Effector CD4-positive, alpha-beta T cell (primary cell): ENCODE results near the gene SIM2.

Experiments
- DNase-seq: peaks from one replicate; pipeline ENCODE4 v3.0.0-alpha.2; 2020

The SIM2 gene

DNA sequence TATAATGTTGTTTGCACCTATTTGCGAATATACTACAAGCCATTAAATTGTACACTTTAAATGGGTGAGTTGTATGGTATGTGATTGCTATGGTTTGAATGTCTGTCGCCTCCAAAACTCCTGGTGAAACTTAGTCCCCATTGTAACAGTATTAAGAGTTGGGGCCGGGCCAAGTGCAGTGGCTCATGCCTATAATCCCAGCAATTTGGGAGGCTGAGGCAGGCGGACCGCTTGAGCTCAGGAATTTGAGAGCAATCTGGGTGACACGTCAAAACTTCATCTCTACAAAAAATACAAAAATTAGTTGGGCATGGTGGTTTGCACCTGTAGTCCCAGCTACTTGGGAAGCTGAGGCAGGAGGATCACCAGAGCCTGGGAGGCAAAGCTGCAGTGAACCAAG, 12.0 kb upstream of the SIM2 start:
- DNase-seq, result no peak

DNA sequence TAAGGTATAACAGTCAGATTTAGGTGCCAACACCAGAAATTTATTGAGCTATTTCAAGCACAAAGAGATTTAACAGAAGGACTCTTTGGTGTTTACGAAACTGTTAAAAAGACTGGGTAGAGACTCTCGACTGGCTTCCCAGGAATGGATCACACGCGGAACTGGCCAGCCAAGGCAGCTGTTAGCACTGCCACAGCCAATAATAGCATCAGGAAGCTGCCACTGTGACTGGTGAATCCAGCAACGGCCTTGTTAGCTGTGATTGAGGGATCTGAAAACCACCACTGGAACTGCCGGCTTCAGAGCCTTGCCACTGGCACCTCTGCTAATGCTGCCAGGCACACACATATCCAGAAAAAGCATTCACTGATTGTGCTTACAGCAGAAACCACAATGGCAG, 10.6 kb upstream of the SIM2 start:
- no peak for DNase-seq

DNA sequence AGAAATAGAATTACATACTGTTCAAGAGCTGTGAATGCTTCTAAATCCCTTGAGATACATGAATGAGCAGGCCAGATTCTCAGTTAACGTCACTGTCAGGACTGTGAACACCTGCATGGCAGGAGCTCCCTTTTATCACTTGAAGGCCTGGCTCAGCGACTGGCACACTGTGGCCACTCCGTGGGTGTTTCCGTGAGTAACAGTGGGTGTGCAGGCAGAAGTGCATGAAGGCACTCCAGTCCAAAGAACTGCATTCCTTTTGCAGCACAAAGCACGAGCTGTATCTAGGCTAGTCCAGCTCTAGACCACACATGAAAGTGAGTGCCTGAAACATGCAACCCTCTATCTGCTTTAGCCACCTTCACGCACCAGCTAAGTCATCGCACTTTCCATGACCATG, 9.6 kb upstream of the SIM2 start:
- no peak for DNase-seq

DNA sequence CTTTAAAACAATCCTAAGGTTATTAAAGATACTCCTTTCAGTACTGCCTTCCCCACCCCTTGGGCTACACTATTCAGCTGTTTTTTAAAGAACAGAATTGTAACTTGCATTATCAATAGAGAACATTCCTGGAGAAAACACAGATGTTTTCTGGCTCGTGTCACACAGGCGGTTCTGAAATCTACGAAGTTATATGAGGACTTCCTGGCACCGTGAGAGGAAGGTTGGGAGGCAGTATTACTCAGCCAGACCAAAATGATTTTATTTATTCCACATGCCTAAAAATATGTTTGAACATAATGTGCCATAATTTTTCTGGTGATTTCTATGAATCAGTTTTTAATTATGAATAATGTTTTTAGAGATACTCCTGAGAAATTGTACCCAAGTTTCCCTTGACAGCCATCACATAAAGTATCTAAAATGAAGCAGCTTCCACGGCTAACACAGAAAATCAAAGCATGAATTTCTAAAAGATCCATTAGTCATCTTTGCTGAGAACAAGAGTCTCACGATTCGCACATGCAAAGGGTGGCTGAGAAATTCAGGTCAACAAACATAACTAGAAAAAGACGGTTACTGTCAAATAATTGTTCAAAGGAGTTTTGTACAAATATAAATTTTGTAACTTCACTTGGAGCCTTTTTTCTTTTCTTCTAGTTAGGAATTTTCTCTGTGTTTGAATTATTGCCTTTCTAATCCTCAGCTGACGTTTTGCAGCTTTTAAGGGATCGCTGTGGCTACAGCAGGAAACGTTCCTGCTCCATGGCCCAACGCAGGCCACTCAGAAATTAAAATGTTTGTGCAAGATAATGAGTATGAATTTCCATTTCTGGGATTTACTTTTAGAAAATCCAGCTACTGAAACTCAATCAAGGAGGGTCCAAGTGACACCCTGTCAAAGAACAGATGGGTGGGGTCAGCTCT, 8.0 kb upstream of the SIM2 start:
- no peak for DNase-seq

DNA sequence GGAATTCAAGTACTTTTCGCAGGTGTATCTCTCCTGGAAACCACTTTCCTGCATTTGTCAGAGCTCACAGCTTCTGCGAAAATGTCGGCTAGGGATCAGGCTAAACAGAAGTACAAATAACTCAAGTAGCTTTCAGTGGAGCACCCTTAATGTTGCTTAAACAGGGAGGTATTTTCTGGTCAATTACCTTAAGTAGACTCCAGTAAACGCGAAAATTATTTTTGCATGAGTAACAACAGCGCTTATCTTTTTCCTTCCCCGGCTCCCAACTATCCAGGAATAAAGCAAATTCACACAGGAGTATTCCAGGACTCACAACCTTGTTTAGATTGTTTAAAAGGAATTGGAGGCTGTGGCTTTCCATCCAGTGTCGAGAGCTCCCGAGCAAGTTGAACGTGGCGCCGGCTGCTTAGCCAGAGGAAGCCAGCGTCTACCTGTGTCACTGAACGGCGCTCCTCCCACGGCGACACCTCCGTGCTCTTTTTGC, 7.3 kb upstream of the SIM2 start:
- no peak for DNase-seq

DNA sequence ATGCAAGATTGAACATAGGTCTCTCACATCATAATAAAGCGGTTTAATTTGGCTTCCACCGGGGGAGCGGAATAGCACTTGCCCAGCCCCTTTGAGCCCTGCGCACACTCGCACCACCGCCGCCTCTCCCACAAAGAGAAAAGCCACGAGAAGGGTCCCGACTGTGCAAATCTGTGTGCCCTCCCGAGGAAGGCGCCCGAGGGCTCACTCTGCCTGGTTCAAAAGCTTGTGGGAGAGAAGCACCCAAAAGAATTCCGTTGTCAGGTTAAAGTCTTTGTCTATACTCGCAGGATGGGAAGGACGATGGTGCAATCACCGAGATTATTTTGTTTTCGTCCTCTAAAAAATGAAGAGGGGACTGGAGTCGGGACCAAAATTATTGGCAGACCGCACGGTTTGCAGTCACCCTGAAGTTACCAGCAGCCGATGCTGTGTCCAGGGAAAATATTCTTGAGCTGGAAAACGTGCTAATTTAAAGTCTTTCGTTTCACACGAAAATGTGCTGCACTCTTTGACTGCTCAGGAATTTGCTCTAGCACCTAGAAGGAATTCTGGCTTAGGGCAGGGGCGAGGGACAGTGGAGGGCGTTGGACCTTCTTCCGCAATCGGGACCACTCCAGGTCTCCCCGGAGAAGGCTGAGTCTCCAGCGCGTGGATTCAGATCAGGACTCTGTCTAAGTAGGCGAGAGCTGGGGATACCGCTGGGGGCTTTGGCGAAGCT, 6.6 kb upstream of the SIM2 start:
- no peak for DNase-seq

DNA sequence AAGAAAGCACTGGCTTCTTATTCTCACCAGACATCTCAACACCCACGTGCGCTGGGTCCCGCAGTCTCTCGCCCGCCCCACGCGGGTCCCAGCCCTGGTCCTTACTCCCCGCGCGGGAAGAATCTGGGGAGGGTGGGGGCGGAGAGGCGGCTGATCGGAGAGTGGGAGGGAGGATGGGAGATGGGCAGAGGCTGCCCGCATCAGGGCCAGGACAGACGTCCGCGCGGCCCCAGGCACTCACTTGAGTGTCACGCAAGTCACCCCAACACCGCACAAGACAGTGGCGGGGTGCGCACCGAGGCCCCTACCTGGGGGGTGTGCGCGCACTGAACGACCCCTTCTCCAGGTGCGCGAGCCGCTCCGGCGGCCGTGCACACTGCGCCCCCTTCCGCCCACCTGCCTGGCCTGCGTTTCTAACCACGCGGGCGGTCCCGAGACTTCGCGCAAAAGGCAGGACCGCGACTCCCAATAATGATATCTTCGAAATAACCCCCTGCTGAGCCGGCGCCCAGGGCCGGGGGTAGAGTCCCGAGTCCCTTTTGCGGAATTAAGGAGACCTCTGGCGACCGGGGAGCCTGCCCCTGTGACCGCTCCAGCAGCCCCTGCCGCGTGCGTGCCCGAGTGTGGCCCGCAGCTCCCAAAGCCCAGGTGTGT, 6.0 kb upstream of the SIM2 start:
- no peak for DNase-seq

DNA sequence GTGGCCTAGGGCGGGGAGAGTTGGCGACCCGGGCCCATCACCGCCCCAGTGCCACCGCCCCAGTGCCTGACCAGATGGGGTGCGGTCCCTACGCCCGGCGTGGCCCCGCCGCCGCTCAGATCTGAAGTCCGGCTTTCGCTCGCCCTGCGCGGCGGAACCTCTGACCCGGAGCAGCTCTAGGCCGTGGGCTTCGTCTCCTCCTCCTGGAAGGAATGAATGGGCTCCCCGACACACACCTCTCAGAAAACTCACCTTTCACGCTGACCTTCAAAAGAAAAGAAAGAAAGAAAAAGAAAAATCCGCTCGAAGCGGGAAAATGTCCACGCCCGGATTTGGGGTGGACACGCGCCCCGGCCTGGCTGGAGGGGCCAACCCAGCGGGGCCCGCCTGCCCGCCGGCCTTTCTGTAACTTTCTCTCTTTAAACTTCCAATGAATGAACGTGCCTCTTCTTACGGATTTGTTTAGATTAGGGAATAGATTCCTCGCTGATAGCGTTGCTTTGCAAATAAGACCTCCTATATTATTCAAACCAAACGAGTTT, 5.4 kb upstream of the SIM2 start:
- no peak for DNase-seq

DNA sequence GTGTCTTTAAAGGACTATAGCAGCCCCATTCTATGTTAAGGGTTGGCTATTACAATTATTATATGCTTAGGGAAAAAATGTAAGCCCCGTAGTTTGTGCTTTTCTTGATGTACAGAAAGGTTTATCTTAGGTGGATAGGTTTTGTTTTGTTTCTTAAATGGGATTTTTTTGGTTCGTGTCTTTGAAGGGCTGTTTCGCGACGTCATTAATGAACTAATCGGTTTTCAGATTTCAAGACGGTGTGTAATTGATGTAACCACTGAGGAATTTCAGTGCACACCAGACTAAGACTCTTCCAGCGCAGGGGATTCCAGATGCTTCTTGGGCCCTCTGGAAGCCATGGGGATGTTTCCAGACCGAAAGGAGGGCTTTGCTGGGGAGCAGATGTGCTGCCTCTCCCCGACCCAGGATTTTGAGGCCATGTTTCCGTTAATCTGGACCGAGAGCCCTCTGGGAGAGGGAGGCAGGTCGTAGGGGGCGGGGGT, 4.8 kb upstream of the SIM2 start:
- no peak for DNase-seq

DNA sequence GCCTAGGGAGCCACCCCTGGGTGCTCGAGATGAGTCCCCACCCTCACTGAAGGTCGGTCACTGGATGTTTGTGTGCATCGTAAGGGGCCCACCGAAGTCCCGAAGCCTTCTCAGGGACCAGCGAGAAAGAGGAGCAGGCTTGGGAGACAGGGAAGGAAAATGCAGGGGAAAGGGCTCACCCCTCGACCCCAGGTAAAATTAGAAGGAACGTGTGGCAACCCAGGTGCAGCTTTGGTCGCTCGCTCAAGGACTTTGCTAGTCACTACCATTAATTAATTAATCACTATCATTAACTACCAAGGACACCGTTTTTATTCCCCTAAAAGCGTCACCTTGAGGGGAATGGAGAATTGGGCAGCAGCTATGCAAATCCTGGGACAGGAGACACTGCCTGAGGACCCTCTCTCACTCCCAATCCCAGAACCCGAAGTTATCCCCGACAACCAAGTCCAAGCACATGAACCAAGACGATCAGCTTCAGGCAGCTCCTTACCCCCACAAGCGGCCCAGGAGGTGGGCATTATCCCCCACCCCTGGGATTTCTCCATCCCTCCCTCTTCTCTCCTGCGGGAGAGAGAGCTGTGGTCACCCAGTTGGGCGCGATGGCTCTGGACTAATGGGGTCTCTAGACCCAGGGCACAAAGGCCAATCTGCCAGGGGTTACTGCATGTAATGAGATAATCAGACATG, 4.2 kb upstream of the SIM2 start:
- no peak for DNase-seq

DNA sequence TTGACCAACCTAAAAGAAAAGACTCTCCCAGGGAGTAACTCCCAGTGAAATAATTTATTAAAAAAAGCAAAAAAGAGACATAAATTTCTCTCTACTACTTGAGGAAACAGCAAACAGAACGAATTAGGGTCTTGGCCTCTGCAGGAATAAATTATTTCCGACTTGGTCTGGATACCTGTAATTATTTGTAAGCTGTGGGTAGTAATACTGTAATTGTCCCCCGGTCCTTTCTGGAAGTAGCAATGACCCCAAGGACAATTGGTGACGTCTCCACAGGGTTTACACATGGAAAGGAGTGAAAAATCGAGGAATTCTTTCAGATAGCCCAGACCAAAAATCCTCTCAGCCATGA, 3.7 kb upstream of the SIM2 start:
- DNase-seq, result no peak

DNA sequence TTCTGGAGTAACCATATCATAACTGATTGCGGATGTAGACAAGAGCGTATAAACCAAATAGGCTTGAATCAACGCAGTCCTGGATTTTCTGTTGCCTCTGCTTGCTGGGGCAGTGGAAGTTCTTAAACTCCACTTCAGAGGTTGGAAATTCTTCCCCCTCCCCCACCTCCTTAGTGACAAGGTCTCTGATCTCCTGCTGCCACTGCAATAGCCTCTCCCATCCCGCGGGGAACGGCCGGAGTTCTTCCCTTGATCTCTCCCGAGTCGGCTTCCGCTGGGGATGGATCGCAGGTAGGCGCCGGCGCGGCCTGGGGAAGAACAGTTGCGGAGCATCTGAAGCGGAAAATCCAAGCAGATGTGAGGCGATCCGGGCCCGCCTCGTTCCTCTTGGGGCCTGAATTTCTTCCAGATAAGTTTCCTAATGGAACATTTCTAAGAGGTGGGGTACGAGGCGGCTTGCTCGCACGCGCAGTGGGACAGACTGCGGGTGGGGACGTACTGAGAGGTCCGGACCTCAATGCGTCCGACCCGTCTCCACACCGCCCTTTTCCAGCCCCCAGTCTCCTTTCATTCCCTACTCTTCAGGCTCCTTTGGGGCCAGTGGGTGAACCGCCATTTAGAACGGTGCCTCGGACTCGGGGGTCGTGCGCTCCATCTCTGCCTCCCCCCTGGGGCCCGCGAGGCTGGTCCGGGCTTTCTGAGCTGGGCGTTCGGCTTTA, 3.1 kb upstream of the SIM2 start:
- DNase-seq, result no peak

DNA sequence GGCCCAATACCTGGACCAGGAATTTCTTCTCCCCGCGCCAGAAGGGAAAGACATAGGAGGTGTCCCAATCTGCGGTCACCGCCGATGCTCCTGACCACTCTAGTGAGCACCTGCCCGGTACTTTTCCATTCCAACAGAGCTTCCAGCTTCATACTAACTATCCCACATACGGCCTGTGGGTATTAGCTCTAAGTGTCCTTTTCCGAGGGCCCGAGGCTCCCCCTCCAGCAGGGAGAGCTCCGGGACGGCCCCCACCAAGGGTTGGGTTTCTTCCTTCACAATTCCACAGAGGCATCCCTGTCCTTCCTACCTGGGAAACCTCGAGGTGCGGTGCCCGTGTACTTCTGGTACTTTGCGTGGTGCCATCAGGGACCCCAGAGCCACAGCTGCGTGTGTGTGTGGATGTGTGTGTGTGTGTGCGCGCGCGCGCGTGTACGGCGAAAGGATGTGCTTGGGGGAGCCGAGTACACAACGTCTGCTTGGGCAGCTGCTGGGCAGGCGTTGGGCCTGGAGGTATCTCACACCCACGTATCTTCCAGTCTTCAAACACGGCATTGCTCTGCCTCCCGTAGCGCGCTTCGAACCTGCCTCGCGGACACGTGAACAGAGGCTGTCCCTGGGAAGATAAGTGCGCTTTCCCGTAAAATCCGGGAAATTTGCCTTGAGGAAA, 2.4 kb upstream of the SIM2 start:
- no peak for DNase-seq

DNA sequence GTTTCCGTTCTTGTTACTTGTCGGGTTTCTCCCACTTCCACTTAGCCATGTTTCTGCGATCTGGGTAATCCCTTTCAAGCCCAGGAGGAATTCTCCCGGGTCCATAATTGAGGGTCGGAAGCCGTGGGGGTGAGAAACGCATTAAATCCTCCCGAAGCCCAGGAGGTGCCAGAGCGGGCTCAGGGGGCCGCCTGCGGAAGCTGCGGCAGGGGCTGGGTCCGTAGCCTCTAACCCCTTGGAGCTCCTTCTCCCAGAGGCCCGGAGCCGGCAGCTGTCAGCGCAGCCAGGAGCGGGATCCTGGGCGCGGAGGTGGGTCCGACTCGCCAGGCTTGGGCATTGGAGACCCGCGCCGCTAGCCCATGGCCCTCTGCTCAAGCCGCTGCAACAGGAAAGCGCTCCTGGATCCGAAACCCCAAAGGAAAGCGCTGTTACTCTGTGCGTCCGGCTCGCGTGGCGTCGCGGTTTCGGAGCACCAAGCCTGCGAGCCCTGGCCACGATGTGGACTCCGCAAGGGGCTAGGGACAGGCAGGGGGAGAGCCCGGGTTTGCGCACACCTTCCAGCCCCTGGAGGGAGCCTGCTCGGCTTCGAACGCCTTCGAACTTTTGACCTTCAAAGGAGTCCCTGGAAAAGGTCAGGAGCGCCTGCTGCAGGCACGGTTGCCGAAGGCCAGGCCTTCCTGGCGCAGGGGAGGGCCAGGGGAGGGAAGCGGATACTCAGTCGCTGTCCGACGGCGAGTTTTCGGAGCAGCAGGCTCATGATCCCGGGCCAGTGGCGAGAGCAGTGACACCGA, 1.7 kb upstream of the SIM2 start:
- no peak for DNase-seq

DNA sequence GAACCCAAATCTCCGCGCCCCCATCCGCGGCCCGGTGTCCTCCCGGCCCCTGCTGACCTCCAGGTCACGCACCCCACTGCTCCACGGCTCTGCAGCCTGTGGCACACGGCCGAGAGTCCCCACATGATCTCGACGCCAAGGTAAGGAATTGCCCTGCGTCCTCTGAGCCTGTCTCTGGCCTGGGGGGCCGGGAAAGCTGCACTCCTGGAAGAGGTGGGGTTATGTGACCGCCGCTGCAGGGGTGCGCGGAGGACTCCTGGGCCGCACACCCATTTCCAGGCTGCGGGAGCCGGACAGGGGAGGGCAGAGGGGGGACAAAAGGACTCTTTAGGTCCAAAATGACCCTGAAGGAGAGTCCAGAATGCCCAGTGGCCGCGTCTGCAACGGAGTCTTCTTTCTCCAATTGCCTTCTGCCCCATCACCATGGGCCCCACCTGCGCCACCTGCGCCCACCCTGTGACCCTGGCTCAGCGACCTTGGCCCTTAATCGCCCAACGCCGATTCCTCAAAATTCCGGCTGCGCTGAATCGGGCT, 997 bp upstream of the SIM2 start:
- no peak for DNase-seq

DNA sequence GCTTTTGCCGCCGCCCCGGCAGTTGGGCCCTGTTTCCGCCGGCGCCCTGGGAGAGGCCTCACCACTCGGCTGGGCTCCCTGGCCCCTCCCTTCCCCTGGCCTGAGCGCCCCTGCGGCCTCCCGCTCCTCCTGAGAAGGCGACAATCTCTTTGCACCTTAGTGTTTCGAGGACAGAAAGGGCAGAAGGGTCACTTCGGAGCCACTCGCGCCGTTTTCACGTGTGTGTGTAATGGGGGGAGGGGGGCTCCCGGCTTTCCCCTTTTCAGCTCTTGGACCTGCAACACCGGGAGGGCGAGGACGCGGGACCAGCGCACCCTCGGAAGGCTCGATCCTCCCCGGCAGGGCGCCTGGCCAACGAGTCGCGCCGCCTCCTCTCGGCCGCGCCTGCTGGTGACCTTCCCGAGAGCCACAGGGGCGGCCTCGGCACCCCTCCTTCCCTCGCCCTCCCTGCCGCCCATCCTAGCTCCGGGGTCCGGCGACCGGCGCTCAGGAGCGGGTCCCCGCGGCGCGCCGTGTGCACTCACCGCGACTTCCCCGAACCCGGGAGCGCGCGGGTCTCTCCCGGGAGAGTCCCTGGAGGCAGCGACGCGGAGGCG, 432 bp upstream of the SIM2 start:
- DNase-seq, result no peak

DNA sequence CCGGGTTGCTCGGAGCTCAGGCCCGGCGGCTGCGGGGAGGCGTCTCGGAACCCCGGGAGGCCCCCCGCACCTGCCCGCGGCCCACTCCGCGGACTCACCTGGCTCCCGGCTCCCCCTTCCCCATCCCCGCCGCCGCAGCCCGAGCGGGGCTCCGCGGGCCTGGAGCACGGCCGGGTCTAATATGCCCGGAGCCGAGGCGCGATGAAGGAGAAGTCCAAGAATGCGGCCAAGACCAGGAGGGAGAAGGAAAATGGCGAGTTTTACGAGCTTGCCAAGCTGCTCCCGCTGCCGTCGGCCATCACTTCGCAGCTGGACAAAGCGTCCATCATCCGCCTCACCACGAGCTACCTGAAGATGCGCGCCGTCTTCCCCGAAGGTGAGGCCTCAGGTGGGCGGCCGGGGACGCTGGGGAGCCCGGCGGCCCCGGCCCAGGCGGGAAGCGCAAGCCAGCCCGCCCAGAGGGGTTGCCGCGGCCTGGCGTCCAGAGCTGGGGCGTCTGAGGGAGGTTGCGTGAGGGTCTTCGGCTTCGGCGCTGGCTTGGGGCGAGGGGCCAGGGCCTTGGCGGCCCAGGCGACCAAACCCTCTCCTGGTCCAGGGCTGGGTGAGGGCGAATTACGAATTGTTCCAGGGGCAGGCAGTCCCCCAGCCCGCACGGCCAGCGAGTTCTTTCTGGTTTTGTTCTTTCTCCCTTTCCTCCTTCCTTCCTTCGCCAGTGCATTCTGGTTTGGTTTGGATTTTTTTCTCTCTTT, 805 bp downstream of the SIM2 start:
- DNase-seq, result no peak

DNA sequence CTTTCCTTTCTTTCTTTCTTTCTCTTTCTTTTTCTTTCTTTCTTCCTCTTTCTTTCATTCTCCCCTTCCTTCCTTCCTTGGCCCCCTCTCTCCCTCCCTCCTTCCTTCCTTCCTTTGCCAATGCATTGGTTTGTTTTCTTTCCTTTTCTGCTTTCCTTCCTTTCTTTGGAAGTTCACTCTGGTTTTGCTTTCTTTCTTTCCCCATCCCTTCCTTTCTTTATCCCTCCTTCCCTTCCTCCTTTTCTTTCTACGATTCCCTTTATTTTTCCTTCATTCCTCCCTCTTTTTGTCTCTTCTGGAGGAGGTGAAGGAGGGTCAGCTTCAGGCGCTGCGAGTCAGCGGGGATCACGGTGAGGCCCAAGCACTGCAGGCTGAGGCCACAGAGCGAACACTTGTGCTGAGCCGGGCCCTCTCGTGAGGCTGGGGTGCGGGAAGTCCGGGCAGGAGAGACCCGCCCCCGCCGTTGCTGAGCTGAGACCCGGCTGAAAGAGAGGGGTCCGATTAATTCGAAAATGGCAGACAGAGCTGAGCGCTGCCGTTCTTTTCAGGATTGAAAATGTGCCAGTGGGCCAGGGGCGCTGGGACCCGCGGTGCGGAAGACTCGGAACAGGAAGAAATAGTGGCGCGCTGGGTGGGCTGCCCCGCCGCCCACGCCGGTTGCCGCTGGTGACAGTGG, 1.5 kb downstream of the SIM2 start:
- DNase-seq, result no peak
